HG03097 (cell line): ENCODE data around the gene WNT7B.

Experiments
- ATAC-seq: cut with Tn5 transposase; IDR thresholded peaks from one replicate; pipeline ENCODE4 v1.9.1; 2021; ENCODE audit not compliant: unreplicated experiment, low FRiP score

The WNT7B gene

DNA sequence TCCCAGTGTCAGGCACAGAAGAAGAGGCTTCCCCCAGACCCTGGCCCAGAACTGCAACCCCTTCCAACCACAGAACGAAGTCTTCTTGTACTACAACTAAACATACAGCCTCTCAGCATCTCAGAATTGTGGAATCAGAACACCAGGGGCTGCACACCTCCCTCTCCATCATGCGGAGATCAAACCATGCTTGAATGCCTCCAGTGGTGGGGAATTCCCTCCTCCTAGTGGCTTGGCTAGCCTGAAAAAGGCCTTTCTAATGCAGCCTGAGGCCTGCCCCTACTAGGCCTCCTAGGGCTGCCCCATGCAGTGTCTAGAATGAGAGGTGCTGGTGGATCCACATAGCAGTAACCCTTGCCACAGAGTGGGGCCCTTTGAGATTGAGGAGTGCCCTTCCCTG lies 62.7 kb downstream of the WNT7B start:
- ATAC-seq: no peak

DNA sequence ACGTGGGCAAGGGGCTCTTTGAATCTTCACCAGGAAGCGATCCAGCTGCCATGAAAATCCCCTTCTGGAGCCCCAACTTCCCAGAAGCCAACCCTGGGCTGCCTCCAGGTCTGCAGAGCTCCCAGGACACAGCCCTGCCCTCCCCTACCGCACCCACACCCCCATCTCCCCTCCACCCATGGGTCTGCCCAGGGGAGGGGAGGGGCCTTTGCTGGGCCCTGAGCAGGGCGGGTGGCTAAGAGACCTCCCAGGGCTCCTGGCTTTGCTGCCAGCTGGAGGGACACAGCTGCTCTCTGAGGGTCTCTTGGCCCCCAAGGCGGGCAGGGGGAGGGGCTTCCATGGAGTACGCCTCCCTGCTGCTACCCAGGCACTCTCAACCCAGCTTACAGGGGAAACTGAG lies 64.1 kb downstream of the WNT7B start:
- ATAC-seq: no peak

DNA sequence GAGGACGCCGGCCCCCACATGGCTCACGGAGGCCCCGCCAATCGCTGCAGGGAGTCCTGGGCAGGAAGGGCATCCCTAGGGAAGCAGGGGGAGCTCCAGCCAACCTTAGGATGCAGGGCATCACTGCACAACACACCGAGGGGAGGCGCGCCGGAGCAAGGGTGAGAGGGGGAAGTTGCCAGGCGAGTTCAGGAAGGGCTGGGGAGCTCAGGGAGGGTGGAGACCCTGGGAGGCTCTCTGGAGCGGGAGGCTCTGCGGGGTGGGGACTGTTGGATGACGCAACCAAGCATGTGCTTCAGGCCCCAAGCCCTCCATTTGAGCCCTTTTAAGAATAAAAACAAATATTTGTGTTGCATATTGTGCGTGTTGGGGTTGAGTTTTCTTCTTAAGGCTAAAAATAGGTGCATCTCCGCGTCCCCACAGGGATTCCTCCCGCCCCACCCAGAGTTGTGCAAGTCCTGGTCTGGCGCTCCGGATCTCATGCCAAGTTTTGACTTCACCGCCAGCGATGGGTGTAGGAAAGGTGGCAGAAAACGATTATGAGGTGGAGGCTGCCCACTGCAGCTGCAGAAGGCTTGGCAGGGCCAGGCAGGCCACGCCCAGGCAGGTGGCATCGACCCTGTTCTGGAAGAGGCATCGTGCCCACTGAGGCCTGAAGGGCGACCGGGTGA lies 65.2 kb downstream of the WNT7B start:
- ATAC-seq: no peak

DNA sequence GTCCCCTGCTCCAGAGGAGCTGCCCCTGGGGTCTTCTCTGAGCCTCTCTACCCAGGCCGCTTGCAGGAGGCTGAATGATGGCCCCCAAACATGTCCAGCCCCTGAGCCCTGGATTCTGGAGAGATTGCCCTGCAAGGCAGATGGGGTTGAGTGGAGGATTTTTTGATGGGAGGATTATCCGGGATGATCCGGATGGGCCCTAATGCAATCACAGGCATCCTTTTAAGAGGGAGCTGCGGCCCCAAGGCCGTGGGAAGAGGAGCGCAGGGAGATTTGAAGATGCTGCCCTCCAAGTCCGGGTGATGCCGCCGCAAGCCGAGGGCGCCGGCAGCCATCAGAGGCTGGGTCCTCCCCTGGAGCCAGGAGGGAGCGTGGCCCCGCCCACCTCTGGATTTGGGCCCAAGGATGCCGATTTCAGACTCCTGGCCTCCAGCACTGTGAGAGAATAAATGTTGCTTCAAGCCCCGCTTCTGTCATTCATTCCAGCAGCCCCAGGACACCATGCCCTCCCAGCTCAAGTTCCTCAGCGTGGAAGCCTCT lies 66.0 kb downstream of the WNT7B start:
- ATAC-seq: no peak

DNA sequence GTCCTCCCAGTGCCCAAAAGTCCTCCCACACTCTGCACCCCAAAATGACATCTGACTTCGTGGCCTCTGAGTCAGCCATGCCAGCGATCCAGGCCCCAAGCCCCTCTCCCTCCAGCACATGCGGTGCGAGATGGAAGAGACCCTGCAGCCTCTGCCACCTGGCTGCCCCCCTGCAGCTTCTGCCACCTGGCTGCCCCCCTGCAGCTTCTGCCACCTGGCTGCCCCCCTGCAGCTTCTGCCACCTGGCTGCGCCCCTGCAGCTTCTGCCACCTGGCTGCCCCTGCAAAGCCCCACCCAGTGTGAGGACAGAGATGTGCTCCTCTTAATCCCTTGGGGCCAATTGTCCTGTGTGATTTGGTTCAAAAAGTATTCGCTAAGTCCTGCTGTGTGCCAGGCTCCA lies 68.0 kb downstream of the WNT7B start:
- no peak for ATAC-seq

DNA sequence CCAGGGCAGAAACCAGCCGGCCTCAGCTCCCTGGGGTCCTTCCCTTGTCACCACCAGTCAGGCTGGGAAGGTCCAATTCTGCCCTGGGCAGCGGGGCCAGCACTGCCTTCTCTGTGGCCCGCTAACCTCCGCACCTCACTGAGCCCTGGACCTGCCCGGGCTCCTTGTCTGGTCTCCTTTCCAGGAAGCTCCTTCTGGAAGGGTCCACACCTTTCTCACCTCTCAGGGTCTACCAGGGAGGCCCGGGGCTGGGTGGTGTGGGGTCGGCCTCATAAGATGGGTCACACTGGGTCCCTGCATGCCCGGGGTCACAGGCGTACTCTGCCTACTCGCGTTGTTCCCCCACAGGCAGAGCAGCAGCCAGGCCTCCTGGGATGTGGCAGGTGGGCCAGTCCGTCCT lies 69.0 kb downstream of the WNT7B start:
- ATAC-seq: no peak

DNA sequence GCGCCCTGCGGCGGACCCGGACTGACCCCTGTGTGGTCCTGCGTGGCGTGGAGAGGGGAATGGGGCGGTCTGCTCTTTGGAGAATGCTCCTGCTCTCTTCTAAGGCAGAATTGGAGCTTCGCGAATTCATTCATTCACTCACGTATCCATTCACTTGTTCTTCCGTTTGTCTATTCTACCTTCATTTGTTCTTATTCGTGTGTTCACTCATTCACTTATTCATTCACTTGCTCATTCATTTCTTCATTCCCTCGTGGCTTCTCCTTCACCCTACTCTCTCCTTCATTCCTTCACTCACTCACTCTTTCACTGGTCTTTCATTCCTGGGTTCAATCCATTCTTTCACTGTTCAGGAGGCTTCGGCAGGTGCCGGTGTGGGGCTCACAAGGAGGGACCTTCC lies 69.6 kb downstream of the WNT7B start:
- ATAC-seq: no peak

DNA sequence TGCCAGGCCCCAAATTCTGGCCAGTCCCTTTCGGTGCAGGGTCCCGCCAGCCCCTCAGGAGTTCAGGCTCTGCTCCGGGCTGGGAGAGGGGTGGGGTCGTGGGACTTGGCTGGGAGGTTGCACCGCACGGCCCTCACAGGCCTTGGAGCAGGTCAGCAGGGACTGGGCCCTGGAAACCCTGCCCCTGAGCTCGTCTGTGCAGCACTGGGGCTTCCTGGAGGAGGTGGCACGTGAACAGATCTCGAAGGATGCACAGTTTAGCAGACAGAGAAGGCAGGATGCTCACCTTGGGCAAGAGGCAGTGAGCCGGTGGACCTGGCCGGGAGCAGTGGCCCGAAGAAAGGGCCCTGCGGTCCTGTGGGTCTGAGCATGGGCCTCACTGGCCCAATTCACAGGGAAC lies 70.0 kb downstream of the WNT7B start:
- ATAC-seq: no peak

DNA sequence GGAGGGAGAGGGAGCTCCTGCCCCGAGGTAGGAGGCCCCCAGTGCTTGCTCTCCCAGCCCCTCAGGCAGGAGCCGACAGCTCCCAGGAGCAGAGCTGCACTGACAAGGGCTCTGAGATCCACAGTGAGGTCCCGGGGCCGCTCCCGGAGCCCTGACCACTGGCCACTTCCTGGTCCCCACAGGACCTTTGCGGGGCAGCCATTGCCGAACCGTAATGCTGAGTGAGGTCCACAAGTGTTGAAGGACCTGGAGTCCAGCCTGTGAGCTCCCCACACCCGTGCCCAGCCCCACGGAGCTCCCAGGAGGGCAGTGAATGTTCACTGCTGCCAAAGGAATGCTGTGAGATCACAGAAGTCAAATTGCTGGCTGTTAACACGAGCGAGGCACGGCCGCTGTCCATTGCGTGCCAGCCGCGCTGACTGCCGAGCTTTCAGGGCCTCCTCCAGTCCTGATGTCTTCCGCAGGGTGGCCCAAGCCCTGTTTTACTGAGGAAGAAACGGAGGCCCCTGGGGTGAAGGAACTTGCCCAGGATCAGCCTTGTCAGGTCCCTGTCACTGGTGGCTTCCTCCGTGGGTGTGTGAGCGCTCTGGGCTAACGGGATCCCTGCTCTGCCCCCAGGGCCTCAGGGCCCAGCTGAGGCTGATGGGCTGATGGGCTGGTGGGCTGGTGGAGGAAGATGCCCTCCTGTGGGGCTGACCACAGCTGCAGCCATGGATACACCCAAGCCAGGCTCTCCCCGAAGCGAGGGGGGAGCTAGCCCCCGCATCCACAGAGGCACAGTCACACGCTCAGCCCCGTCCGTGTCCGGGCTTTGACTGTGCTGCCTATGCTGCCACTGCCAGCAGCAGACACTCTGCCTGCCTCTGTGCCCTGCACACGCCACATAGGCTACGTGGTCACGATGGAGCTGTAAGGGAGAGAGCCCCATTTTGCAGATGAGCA lies 70.8 kb downstream of the WNT7B start:
- no peak for ATAC-seq

DNA sequence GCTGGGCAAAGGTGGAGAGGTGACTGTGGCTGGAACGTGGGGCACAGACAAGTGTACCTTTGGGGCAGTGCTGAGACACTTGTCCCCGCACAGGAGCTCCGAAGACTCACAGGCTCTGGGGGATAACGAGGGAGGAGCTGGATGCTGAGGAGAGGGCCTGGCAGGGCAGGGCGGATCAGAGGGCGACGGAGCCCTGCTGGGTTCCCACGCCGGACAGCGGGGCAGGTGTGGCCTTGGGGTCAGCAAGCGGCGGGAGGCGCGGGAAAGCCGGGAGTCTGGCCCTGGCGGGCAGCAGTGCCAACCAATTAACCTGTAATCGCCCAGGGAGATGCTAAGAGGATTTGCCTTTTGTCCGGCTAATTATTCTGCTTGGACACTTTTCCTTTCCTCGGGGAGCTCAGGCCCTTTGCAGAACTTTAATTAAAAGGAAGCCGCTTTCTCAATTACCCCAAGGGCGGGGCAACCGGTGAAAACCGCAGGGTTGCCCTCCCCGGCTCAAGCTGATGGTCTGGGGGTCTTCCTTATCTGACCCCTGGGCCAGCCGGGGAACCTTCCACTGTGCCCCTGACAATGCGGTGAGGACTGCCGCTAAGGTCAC lies 71.5 kb downstream of the WNT7B start:
- no peak for ATAC-seq

DNA sequence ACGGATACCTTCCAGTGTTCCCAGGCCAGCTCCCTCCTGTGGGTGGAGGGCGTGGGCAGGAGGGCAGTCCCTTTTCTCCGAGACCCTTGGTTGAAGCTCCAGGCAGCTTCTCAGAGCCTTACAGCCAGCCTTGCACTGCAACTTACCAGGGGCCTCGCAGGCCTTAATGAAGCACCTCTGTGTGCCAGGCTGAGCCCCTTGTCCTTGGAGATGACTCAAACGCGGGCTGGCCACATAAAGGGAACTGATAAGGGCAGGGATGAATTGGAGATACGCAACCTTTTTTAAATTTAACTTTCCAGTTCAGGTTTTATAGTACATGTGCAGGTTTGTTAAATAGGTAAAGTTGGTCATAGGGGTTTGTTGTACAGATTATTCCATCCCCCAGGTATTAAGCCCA lies 72.7 kb downstream of the WNT7B start:
- no peak for ATAC-seq

DNA sequence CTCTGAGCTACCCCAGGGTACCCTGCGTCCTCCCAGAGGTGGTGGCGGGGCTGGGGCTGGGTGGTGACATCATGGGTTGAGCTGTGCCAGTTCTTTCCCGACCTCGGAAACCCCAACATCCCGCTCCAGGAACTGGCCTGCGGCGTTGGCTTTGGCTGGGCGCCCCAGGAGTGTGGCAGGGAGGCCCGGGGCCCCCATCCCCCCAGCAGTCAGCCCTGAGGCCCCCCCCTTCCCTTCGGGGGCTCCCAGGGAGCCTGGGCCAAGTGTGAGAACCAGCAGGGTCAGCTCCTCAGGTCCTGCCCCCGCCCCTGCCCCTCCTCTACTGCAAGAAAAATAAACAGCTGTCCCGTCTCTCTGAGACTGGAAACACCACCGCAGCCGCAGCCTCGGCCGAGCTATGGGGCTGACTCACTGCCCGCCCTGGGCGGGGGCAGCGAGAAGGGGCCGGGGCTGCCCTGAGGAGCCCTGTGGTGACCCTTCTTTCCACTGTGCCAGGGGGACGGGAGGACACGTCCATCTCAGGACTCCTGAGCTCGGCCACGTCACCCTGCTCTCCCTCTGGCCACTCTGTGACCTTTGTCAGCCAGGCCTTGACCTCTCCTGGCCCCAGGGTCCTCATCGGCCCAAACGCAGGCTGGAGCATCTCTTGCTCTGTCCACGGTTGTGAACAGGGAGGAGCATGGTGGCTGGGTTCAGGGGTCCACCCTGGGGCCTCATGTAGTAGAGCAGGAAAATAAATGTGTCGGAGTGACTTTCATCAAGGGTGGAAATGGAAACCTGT lies 73.4 kb downstream of the WNT7B start:
- ATAC-seq: no peak

DNA sequence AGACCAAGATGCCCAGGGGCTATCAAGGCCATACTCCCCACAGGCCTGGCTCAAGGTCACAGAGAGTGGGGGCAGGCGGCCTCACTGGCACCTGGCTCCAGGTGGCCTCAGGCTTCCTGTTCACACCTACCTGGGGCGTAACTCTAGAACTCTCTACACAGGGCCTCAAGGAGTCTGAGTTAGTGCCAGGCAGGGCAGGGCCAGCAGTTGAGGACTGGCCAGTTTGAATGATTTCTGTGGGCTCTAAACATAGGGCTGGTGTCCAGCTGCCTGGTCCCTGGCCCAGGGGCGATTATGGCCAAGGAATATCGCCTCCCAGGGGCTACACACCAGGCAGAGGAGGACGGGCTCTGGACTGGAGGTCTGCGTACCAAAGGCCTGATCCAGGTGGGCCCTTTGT lies 79.2 kb downstream of the WNT7B start:
- ATAC-seq: no peak

DNA sequence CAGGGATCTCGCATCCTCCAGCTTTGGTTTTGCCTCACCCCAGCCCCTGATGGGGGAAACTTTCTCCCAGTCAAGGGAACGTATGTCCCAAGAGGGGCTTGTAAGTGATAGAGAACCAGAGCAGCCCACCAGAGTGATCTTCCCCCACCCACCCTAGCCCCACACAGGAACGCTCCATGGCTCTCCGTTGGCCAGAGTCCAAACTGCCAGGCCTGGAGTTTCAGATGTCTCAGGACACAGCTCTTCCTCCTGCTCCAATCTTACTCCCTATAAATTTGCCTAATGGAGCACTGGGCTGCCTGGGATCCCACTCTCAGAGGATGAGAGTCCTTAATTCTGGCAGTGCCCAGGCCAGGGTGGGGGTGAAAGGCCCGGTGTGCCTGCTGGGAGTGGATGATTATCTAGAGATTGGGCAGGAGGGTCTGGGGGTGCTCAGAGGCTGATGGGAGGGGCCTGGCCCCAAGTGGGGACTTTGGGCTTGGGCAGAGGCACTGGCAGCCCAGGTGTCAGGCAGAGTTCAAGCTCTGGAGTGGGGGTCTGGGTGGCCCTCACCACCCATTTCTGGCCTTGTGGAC lies 79.9 kb downstream of the WNT7B start:
- ATAC-seq: no peak

DNA sequence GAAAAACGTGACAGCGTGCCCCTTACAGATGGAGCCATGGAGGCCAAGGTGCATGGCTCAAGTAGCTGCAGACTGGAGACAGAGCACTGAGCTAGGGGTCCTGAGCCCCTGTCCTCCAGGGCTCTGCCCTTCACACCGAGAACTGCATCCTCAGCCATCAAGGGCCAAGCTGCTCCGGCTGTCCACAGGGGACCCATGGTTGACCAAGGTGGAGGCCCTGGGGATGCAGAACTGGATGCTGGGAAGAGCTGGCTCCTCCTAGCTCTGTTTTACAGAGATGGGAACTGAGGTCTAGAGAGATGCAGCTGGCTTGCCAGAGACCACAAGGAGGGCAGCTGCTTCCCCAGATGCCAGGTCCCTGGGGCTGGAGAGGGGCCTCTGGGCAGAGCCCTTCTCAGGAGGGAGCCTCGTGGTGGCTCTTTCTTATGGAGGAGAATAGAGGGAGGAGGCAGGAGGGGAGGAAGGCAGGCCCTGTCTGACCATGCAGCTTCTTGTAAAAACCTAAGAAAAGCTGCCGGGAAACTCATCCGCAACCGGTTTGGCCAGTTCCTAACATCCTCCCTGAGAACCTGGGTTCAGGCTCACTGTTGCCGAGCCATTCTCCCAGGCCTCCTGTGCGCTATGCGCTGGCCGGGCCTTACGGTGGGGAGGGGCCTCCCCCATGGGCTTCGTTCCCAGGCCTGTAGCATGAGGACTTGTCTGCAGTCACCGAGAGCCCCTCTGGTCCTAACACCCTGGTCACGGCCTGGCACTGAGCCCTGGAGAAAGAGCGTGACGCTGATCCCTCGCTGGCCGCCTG lies 80.6 kb downstream of the WNT7B start:
- ATAC-seq: no peak

DNA sequence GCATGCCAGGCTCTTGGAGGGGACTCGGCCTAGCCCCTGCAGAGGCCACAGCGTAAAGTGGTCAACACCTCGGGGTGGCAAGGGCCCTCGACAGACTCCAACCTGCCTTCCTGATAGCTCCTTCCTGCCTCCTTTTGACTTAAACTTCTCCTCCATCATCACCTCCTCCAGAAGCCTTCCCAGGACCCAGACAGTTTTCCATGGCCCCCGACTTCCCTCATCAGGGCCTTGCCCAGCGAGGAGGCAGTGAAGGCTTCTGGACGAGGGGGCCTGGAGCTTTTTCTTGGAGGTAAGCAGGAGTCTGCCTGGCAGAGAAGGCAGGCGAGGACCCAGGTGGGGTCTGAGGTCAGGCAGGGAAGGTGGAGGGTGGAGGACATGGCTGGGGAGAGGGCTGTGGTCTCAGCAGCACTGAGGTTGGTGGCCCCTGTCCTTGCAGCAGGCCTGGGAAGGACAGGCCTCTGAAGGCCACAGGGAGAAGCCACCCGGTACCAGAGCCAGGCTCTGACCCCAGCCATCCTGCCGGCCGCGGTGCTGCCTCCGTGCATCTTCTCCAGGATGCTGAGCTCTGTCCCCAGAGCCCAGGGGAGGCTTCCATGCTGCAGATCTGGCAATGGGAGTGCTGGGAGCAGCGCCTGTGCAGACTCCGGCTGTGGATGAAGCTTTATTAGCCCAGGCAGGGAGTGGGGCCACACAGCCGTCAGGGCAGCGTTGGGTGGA lies 81.4 kb downstream of the WNT7B start:
- ATAC-seq: no peak

DNA sequence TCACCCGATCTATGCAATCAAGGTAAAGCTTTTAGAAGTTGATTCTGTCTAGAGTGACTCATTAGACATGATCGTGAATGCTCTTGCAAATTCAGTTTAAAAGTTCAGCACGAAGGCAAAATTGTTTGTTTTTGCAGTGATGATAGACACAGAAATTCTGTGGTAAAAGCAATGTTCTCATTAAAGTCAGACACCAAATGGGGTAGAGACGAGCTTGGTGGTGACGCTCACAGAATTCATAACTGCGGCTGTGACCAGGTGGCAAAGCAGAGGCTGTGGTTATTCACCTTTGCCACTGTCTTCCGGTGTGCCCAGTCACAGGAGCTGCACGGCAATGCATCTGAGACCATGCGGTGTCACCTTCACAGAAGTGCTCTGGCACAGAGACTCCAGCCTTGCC lies 83.4 kb downstream of the WNT7B start:
- no peak for ATAC-seq

DNA sequence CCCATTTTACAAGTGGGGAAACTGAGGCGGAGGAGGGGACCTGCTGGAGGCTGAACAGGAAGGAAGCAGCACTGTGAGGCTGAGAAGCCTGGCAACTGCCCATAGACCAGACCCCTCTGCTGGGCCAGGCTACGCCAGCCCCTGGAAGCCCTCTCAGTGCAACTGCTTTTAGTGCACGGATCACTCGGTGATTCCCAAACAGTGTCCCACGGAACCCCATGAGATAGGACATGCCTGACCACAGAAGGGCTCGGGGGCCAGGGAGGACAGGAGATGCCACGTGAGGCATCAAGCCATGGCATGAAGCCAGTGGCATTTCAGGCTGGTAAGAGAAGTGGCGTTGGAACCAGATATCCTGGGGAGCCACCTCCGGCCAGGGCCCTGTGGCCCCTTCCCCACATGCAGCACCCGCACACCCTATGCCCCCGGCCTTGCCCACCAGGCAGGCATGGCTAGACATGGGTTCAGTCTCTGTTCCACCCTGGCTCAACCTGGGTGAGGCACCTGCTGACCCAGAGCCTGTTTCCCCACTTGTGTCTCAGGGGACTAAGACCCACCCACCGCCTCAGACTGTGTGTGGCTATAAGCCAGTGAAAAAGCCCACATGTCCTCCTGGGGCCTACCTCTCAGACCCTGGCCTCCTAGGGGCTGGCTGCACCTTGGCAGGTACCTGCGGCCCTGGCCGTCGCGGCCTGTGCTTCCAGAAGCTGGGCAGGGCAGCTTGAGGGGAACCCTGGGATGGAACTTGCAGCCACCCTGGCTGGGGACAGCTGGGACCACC lies 84.1 kb downstream of the WNT7B start:
- ATAC-seq: no peak
